DMS 273 (cell line): ENCODE results near the gene TRIM28.
"Not testable (repeated sequence)": the region's sequence is repeated elsewhere in the genome, so short reads cannot be mapped to it uniquely, and the experiment has no call there.

ENCODE experiments used
- DNase-seq: peaks from one replicate; lab custom pipeline; 2025; ENCODE audit not compliant: unreplicated experiment; lab: John Stamatoyannopoulos, UW

Gene TRIM28

GRCh38 chr19:58575183-58576041, 31.5 kb downstream of the TRIM28 start:
- DNase-seq = no peak

DNA sequence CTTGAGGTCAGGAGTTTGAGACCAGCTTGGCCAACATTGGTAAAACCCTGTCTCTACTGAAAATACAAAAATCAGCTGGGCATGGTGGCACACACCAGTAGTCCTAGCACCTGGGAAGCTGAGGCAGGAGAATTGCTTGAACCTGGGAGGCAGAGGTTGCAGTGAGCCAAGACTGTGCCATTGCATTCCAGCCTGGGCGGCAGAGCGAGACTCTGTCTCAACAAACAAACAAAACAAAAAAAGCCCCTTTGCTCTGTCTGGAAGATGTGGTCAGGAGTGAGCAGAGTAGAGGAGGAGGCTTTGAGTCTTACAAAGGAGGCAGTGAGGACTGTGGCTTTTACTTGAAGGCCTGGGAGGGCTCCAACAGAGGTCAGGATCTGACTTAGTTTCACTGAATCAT, 33.7 kb downstream of the TRIM28 start:
- DNase-seq = not testable (repeated sequence)

DNA sequence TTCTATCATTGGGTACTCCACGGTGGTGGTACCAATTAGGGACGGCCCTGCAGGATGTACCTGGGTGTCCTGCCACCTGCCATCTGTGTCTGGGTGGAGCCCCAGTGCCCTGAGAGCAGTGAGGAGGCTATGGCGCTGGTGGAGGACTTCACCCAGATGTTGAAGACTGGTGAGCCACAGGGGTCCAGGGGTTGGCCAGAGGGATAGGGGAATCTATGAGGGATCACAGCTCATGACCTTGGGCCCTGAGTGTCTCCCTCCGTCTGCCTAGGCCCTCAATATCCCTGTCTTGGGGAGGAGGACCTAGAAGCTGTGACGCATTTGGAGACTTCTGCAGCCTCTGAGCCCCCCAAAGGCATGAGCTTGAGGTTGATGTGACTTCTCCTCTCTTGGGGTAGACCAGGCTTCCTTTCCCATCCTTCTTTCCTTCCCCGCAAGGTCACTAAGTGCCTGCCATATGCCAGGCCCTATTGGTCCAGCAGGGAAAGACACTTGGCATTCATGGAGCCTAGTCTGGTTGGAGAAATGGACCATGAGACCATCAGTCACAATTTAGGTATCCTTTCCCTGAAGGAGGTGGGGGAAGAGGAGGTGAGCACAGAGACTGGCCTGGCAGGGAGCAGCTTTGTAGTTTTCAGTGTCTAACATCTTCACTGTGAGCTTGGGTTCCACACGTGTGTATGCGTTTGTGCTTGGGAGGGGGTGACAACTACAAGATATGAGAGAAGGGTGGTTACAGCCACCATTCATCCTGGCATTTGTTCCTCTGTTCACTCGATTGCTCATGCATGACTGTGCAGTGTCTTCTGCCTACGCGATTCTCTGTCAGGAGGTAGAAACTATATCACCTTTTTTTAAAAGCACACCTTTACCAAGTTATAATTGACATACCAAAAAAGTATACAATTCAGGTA, 34.4 kb downstream of the TRIM28 start:
- DNase-seq = no peak

DNA sequence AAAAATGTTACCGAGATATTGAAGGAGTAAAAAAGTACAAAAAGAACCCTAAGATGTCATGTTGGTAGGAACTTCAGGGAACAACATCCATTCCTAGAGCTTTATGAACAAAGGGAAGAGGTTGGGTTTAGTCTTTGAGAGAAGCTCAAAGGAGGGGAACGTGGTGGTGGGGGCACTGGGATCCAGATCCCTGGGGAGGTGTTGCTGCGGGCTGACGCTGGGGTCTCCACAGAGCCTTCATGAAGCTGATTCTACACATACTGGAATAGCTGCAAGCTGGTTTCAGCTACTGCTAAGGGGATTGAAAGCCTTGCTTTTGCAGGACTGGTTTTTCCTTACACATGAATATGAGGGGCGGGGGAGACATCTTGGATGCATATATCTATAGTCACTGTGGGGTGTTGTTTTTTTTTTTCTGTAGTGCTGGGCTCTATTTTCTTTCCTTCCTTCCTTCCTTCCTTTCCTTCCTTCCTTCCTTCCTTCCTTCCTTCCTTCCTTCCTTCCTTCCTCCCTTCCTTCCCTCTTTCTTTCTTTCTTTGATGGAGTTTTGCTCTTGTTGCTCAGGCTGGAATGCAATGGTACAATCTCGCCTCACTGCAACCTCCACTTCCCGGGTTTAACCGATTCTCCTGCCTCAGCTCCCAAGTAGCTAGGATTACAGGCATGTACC, 35.7 kb downstream of the TRIM28 start:
- no peak for DNase-seq

DNA sequence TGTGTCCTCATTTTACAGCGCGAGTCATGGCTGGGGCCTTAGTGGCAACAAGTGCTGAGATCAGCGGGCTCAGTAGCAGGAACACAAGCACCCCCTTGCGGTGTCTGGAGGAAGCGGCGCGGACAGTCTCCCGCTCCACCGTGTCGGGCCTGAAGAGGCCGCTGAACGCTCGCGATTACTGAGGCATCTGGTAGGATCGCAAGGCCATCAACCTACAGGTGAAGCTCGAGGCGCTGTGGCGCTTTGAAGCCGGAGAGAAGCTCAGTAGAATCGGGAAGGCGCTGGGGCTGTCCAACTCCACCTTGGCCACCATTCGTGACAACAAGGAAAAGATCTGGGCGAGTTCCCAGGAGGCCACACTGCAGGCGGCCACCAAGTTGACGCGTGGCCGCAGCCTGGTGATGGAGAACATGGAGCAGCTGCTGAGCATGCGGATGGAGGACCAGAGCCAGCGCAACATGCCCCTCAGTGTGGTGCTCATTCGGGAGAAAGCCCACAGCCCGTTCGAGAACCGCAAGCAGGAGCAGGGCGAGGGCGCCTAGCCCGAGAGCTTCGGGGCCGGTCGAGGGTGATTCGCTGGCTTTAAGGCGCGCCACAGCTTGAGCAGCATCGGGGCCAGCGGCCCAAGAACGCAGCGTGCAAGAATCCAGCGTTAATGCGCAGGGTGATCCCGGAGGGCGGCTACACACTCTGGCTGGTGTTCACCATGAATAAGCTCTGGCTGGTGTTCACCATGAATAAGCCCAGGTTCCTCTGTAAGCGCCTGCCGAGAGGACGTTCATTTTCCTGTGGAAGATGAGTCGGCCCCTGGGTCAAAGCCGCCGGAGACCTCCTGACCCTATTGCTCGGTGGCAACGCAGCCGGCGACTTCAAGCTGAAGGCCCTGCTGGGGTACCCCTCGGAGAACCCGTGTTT, 37.6 kb downstream of the TRIM28 start:
- DNase-seq = no peak

DNA sequence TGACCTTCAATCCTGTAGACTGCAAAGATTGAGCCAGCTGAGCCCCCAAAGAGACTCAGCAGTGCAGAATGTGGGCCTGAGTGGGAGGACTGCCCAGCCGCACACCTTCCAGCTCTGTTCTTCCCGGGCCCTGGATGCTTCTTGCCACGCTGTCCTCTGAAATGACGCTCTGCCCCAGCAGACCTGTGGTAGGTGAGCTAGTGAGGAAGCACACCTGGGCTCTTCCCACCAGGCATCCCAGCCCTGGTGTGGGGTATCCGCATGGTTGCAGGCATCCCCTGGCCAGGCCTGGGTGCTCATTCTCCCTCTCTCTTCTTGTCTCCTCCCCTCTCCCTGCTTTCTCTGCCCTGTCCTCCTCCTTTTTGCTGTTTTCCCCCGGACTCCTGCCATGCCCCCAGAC, 39.1 kb downstream of the TRIM28 start:
- DNase-seq = no peak

- DNase-seq = no peak
Measured at GRCh38 chr19:58584498-58585441, 40.9 kb downstream of the TRIM28 start.

- no peak for DNase-seq
Measured at GRCh38 chr19:58585442-58586132, 41.7 kb downstream of the TRIM28 start.

- DNase-seq = no peak
Measured at GRCh38 chr19:58586133-58586765, 42.4 kb downstream of the TRIM28 start.
